ENCODE measurements around the gene LRRC59. TPM values are rescaled to one million over a fixed set of nuclear protein-coding genes. Genes with fewer than 3 reads are reported as not detected.

The LRRC59 gene
- 222 and 239 TPM in 2 replicates for total RNA-seq (2016; rRNA removed; fragmentation: Illumina TruSeq; extraction: Trizol)
- total RNA-seq (2016; cell fraction: cytosol; rRNA removed; fragmentation: Illumina TruSeq; extraction: Trizol; ENCODE audit: low read depth): 75.0 and 83.4 TPM in 2 replicates
- total RNA-seq (2016; cell fraction: insoluble cytoplasmic fraction; rRNA removed; fragmentation: Illumina TruSeq; extraction: Trizol): 213 and 234 TPM in 2 replicates
- 172 and 182 TPM in 2 replicates for total RNA-seq (2016; cell fraction: membrane; rRNA removed; fragmentation: Illumina TruSeq; extraction: Trizol)
- total RNA-seq (2016; cell fraction: nucleus; rRNA removed; fragmentation: Illumina TruSeq; extraction: Trizol): 115 and 124 TPM in 2 replicates
- polyA plus RNA-seq (2011; rRNA removed): 87.3 and 93.2 TPM in 2 replicates
- polyA plus RNA-seq (2011; cell fraction: cytosol; rRNA removed): 57.2 and 66.4 TPM in 2 replicates
- polyA plus RNA-seq (2011; cell fraction: nucleus; rRNA removed): 50.6 and 58.7 TPM in 2 replicates
- polyA plus RNA-seq (2012): 90.0 and 114 TPM in 2 replicates
- 59.8 and 73.7 TPM in 2 replicates for polyA plus RNA-seq (2016; cell fraction: cytosol; fragmentation: Illumina TruSeq; extraction: Trizol; ENCODE audit: low read depth)
- polyA plus RNA-seq (2016; cell fraction: insoluble cytoplasmic fraction; fragmentation: Illumina TruSeq; extraction: Trizol; ENCODE audit: low read depth): 202 and 242 TPM in 2 replicates
- polyA plus RNA-seq (2016; cell fraction: membrane; fragmentation: Illumina TruSeq; extraction: Trizol; ENCODE audit: low read depth): 104 and 113 TPM in 2 replicates
- polyA plus RNA-seq (2016; cell fraction: nucleus; fragmentation: Illumina TruSeq; extraction: Trizol; ENCODE audit: insufficient read depth, low read depth): 152 and 155 TPM in 2 replicates
- polyA minus RNA-seq (2011; rRNA and poly(A)+ RNA removed; ENCODE audit: low replicate concordance): 159 and 165 TPM in 2 replicates
- 74.4 and 77.8 TPM in 2 replicates for polyA minus RNA-seq (2011; cell fraction: cytosol; rRNA and poly(A)+ RNA removed)
- 73.0 and 88.5 TPM in 2 replicates for polyA minus RNA-seq (2011; cell fraction: nucleus; rRNA and poly(A)+ RNA removed)
- percentile 96 among the genes with signal in this experiment for Bru-seq, nascent RNA
- percentile 98 among the genes with signal in this experiment for BruChase-seq, experiment 1, labeled RNA remaining after a 6-hour chase
- BruChase-seq, experiment 2, labeled RNA remaining after a 2-hour chase: percentile 97 among the genes with signal in this experiment
- long read RNA-seq, experiment 1, transcript LRRC59-201 (7 exons, 2,910 nt): major isoform, 152 of 187 reads
- long read RNA-seq, experiment 1, partial matches to known transcripts: 10 of 187 reads
- long read RNA-seq, experiment 1, other reads (novel, unspliced or antisense): 25 of 187 reads
- long read RNA-seq, experiment 2, transcript LRRC59-201 (7 exons, 2,910 nt): major isoform, 73 of 605 reads
- long read RNA-seq, experiment 2, partial matches to known transcripts: 401 of 605 reads
- long read RNA-seq, experiment 2, other reads (novel, unspliced or antisense): 130 of 605 reads

GRCh38 chr17:50397111-50397918 is at the start of gene LRRC59:
TSS of gene LRRC59 (minus strand) at chr17:50397523. CDS start at chr17:50397317, 206 bp downstream.
- H3K36me3 ChIP-seq (replicated peaks in 1 of 2; ENCODE audit: control insufficient read depth in 1 of 2, insufficient read depth in 2 of 2, low read length in 2 of 2): peaks cover 18 to 30% of the 10 kb centered on the region in 2 experiments
- H3K4me2 ChIP-seq (ENCODE audit: low read depth, low read length): peak within 1 kb of the TSS; percentile 95
- H3K9ac ChIP-seq (ENCODE audit: insufficient read depth, low read depth, low read length): peak within 1 kb of the TSS; percentile 98
- H3K27me3 ChIP-seq (ENCODE audit: control insufficient read depth in 1 of 2, insufficient read depth in 2 of 2, low read length in 2 of 2): peaks cover 0 to 3% of the 10 kb centered on the region in 2 experiments; a peak in 1 of 5 replicates
- peak; percentile 93 for ATAC-seq
- TSS peak; percentile 55 for BruUV-seq (replicated peaks)
- ChIA-PET CTCF (ENCODE audit: low intra/inter-chr PET ratio, low total read pairs) (interaction anchor here (1.1 to 3.4 kb wide), 5 partner anchors 30 to 85 kb away, joined by 3 to 43 read pairs (median 6); partner anchors contain the start of gene RSAD1), POLR2A (interaction anchor here (0.9 to 5.4 kb wide), 25 partner anchors 9 to 295 kb away, joined by 3 to 99 read pairs (median 8); partner anchors contain the start of genes ACSF2, EME1, EPN3 and MRPL27)
- H3K9me3 ChIP-seq (ENCODE audit: low read length): peaks cover 4% of the 10 kb centered on the region; the same call in 1 of the 2 replicates
- H3K4me3 ChIP-seq (replicated peaks in 1 of 3; ENCODE audit: insufficient read depth in 1 of 3, low read depth in 2 of 3, low read length in 3 of 3): peak within 1 kb of the TSS; percentile 73 to 99 (median 99)
- 1% methylated on average over 21 of the region's 70 CpGs for WGBS (ENCODE audit: low lambda C conversion rate)
- peak; percentile 81 for DNase-seq (ENCODE audit: low spot score)
- intact Hi-C loops (cut with micrococcal nuclease; ENCODE audit: unreplicated experiment) (loop anchor here (1.0 kb wide), 2 partner anchors 26 to 81 kb away; partner anchors contain the start of gene RSAD1), in situ Hi-C loops (cut with HindIII; ENCODE audit: extremely low pct_ligation_motif_present, low pct_unique_long_range_greater_than_20kb) (loop anchor here (5.0 kb wide), 1 partner anchor 80 kb away; the partner anchor contains the start of gene RSAD1)
- FAIRE-seq: peak; percentile 64
- H2AFZ ChIP-seq (ENCODE audit: low read length): peak within 1 kb of the TSS; percentile 99
- H3K4me1 ChIP-seq (ENCODE audit: insufficient read depth, low read length): peaks cover 27% of the 10 kb centered on the region
- peaks cover 15% of the 10 kb centered on the region; the same call in 1 of the 2 replicates for H4K20me1 ChIP-seq (ENCODE audit: insufficient read depth, low read length)
- peak within 1 kb of the TSS; percentile 85 for H3K27ac ChIP-seq (ENCODE audit: extremely low read length, insufficient read depth, low read length)
- peaks cover 43% of the 10 kb centered on the region for H3K79me2 ChIP-seq (ENCODE audit: insufficient read depth, low read length)
- peak; percentile 100 for TF ChIP-seq HMGXB4 (CRISPR knock-in tag; IDR thresholded peaks at IDR 0.05; ENCODE audit: borderline replicate concordance in 1 of 2, low read depth in 1 of 2)
- TF ChIP-seq ZNF646 (CRISPR knock-in tag; IDR thresholded peaks at IDR 0.05): peak; percentile 43; the same call in 1 of the 2 replicates
- peak; percentile 93; the same call in 1 of the 2 replicates for TF ChIP-seq SP140L (CRISPR knock-in tag; IDR thresholded peaks at IDR 0.05; ENCODE audit: borderline replicate concordance)
- peak; percentile 42; the same call in 1 of the 2 replicates for TF ChIP-seq ZFP82 (CRISPR knock-in tag; IDR thresholded peaks at IDR 0.05; ENCODE audit: borderline replicate concordance)

All from HepG2 (cell line).